Keratinocyte (primary cell): Measurements from ENCODE around the gene PIERCE2. TPM values are rescaled to one million over a fixed set of nuclear protein-coding genes. Genes with fewer than 3 reads are reported as not detected.

Experiments
- DNase-seq: peaks from one replicate; pipeline ENCODE4 v3.0.0-alpha.2; 2011; ENCODE audit warnings: low read depth, missing footprints, low spot score
- FAIRE-seq: peaks from 2 replicates; lab custom pipeline; 2011; peaks lifted over from hg19 to GRCh38; lab: Jason Lieb, UNC
- H2AFZ ChIP-seq: 2 replicates; pipeline ENCODE4 v1.6.0; 2012; ENCODE audit warnings: low read length, control low read depth, inconsistent platforms; ENCODE audit not compliant: control insufficient read depth
- H3K27ac ChIP-seq: 2 replicates; pipeline ENCODE4 v1.5.1; 2011; ENCODE audit warnings: low read length; ENCODE audit not compliant: control insufficient read depth, insufficient read depth
- H3K27me3 ChIP-seq: 3 replicates; pipeline ENCODE4 v1.6.0; 2011; ENCODE audit warnings: low read length; ENCODE audit not compliant: control insufficient read depth, insufficient read depth; ENCODE audit errors: extremely low read depth
- H3K36me3 ChIP-seq, 2 experiments: 2 replicates in 1 of 2; 3 replicates in 1 of 2; pipeline ENCODE4 v1.5.1; 2011; ENCODE audit warnings: low read length in 2 of 2, mild to moderate bottlenecking in 1 of 2; ENCODE audit not compliant: control insufficient read depth in 2 of 2, insufficient read depth in 2 of 2; ENCODE audit errors: extremely low read depth in 1 of 2
- H3K4me1 ChIP-seq: 3 replicates; pipeline ENCODE4 v1.5.1; 2011; ENCODE audit warnings: low read length; ENCODE audit not compliant: control insufficient read depth, insufficient read depth; ENCODE audit errors: extremely low read depth
- H3K4me2 ChIP-seq: 3 replicates; pipeline ENCODE4 v1.6.0; 2011; ENCODE audit warnings: low read depth, low read length; ENCODE audit not compliant: control insufficient read depth, insufficient read depth; ENCODE audit errors: extremely low read depth
- H3K4me3 ChIP-seq, 3 experiments: fragments of 200-600 bp in 1 of 3; sonication (generic) in 1 of 3; 2 replicates in 2 of 3; 3 replicates in 1 of 3; pipeline ENCODE4 v1.5.1; 2011 to 2016; ENCODE audit warnings: low read length in 3 of 3, mild to moderate bottlenecking in 3 of 3, control low read depth in 2 of 3, inconsistent platforms in 1 of 3, low read depth in 1 of 3, mixed read lengths in 1 of 3, mixed run types in 1 of 3, moderate library complexity in 1 of 3; ENCODE audit not compliant: control insufficient read depth in 2 of 3, insufficient read depth in 2 of 3; ENCODE audit errors: extremely low read depth in 1 of 3
- H3K79me2 ChIP-seq: 2 replicates; pipeline ENCODE4 v1.6.0; 2012; ENCODE audit warnings: low read length; ENCODE audit not compliant: control insufficient read depth, insufficient read depth
- H3K9ac ChIP-seq: 3 replicates; pipeline ENCODE4 v1.6.0; 2011; ENCODE audit warnings: low read length; ENCODE audit not compliant: control insufficient read depth, insufficient read depth; ENCODE audit errors: extremely low read depth
- H3K9me1 ChIP-seq: 3 replicates; pipeline ENCODE4 v1.6.0; 2011; ENCODE audit warnings: low read length; ENCODE audit not compliant: control insufficient read depth, insufficient read depth; ENCODE audit errors: extremely low read depth
- H3K9me3 ChIP-seq: 2 replicates; pipeline ENCODE4 v1.5.1; 2012; ENCODE audit warnings: low read depth, low read length; ENCODE audit not compliant: control insufficient read depth
- H4K20me1 ChIP-seq: 3 replicates; pipeline ENCODE4 v1.6.0; 2011; ENCODE audit warnings: low read length; ENCODE audit not compliant: control insufficient read depth, insufficient read depth; ENCODE audit errors: extremely low read depth
- CTCF ChIP-seq, 3 experiments: IDR thresholded peaks in 1 of 3; conservative IDR thresholded peaks in 1 of 3; optimal IDR thresholded peaks in 1 of 3; 2 replicates in 2 of 3; 3 replicates in 1 of 3; pipeline versions ENCODE3 to v1.5.1; 2011; ENCODE audit warnings: low read length in 3 of 3, mild to moderate bottlenecking in 3 of 3, moderate library complexity in 2 of 3, control low read depth in 1 of 3, inconsistent platforms in 1 of 3; ENCODE audit not compliant: insufficient read depth in 2 of 3; ENCODE audit errors: extremely low read depth in 1 of 3
- EZH2 ChIP-seq: IDR thresholded peaks from one replicate; pipeline ENCODE4 v1.6.1; 2012; ENCODE audit warnings: inconsistent platforms, mild to moderate bottlenecking, low read length, moderate library complexity
- dilution Hi-C: fragments of 300-500 bp; cut with MboI; formaldehyde crosslinking; loops from one replicate; pipeline ENCODE4 v1.7.0; 2020; ENCODE audit warnings: low sequenced_read_pairs; ENCODE audit not compliant: extremely low pct_ligation_motif_present
- polyA plus RNA-seq, 5 experiments: library from polyadenylated mRNA; depleted of rRNA in 3 of 5; stranded (reverse) in 3 of 5; stranded (forward) in 1 of 5; unstranded in 1 of 5; fragments of >200 nt; gene quantifications; 1 replicate in 1 of 5; 2 replicates in 3 of 5; 3 replicates in 1 of 5; pipeline versions ENCODE4 v1.2.1 to v1.2.3, GENCODE V29; 2011 to 2012; ENCODE audit warnings: missing spikeins in 2 of 5, low read depth in 1 of 5, low replicate concordance in 1 of 5

The PIERCE2 gene
- polyA plus RNA-seq, 1 donor (not counting 4 experiments of a cell fraction or from before 2014, with no cell fraction given): 4.3 TPM

GRCh38 chr15:55402707-55403106, 5.6 kb upstream of the PIERCE2 start:
- Histone ChIP-seq H3K9ac (no peak overlapping the region), H3K4me3 (no peak overlapping the region), H3K9me3 (no peaks in the 10 kb centered on the region), H2AFZ (no peak overlapping the region), H3K36me3 (no peaks in the 10 kb centered on the region), H3K79me2 (peaks cover 2% of the 10 kb centered on the region), H3K9me1 (peaks cover 2% of the 10 kb centered on the region), H3K27me3 (no peaks in the 10 kb centered on the region), H3K4me1 (peaks cover 5% of the 10 kb centered on the region), H3K27ac (no peak overlapping the region), H3K4me2 (no peak overlapping the region), H4K20me1 (no peaks in the 10 kb centered on the region)
- DNase-seq: no peak
- TF ChIP-seq CTCF (optimal IDR thresholded peaks at IDR 0.05 in 1 of 3, IDR thresholded peaks at IDR 0.05 in 1 of 3, conservative IDR thresholded peaks at IDR 0.05 in 1 of 3; ENCODE audit: extremely low read depth in 1 of 3, insufficient read depth in 2 of 3, low read length in 3 of 3): no peak
- TF ChIP-seq EZH2: no peak
- FAIRE-seq: no peak
- dilution Hi-C loops: no loop called here

- H3K36me3 ChIP-seq: no peaks in the 10 kb centered on the region
- no peak overlapping the region for H2AFZ ChIP-seq
Observed at GRCh38 chr15:55403531-55403930, 4.8 kb upstream of the PIERCE2 start.

More at GRCh38 chr15:55403531-55403930, 4.8 kb upstream of the PIERCE2 start:
- dilution Hi-C loops: no loop called here
- Histone ChIP-seq H3K9me1 (peaks cover 2% of the 10 kb centered on the region), H3K9ac (no peak overlapping the region), H3K4me3 (no peak overlapping the region), H3K27me3 (no peaks in the 10 kb centered on the region), H3K4me2 (no peak overlapping the region), H3K4me1 (peaks cover 7% of the 10 kb centered on the region), H3K27ac (no peak overlapping the region), H4K20me1 (no peaks in the 10 kb centered on the region), H3K9me3 (no peaks in the 10 kb centered on the region), H3K79me2 (peaks cover 2% of the 10 kb centered on the region)
- TF ChIP-seq CTCF (optimal IDR thresholded peaks at IDR 0.05 in 1 of 3, IDR thresholded peaks at IDR 0.05 in 1 of 3, conservative IDR thresholded peaks at IDR 0.05 in 1 of 3; ENCODE audit: extremely low read depth in 1 of 3, insufficient read depth in 2 of 3, low read length in 3 of 3): no peak
- no peak for TF ChIP-seq EZH2
- DNase-seq: no peak
- no peak for FAIRE-seq
